DMS153 treated with DMSO at 0.1 percent for 48 hours (cell line): ENCODE results near the gene SLC35F4.

Source experiments
- DNase-seq: peaks from one replicate; lab custom pipeline; 2025; ENCODE audit not compliant: unreplicated experiment; lab: John Stamatoyannopoulos, UW

The SLC35F4 gene

GRCh38 chr14:57549016-57549564 lies 316.8 kb downstream of the SLC35F4 start:
- no peak for DNase-seq

GRCh38 chr14:57547131-57547530 lies 318.8 kb downstream of the SLC35F4 start:
- no peak for DNase-seq

GRCh38 chr14:57533214-57533613 lies 332.7 kb downstream of the SLC35F4 start:
- DNase-seq: no peak

- no peak for DNase-seq
Observed at GRCh38 chr14:57530571-57530970, 335.3 kb downstream of the SLC35F4 start.

GRCh38 chr14:57526942-57527341 lies 338.9 kb downstream of the SLC35F4 start:
- DNase-seq: no peak

- no peak for DNase-seq
Observed at GRCh38 chr14:57519043-57519442, 346.8 kb downstream of the SLC35F4 start.
